Measurements from ENCODE around the gene TAS2R10.

DNA sequence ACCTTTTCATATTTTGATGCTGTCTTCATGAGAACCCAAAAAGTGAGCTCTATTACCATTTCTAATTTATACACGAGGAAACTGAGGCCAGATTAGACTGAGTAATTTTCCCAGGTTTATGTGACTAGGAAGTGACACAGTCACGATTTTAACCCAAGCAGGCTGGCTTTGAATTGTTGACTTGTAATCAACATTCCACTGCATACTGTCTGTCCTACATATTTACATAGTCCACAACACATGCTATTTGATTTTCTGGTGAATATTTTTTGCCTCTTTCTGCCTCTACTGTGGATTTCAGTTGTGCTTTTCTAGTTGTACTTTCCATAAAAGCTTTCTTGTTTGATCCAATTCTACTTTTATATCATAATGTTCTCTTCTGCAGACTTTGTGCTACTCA is 31.9 kb downstream of the TAS2R10 start:
- TF ChIP-seq, protein P1, sequence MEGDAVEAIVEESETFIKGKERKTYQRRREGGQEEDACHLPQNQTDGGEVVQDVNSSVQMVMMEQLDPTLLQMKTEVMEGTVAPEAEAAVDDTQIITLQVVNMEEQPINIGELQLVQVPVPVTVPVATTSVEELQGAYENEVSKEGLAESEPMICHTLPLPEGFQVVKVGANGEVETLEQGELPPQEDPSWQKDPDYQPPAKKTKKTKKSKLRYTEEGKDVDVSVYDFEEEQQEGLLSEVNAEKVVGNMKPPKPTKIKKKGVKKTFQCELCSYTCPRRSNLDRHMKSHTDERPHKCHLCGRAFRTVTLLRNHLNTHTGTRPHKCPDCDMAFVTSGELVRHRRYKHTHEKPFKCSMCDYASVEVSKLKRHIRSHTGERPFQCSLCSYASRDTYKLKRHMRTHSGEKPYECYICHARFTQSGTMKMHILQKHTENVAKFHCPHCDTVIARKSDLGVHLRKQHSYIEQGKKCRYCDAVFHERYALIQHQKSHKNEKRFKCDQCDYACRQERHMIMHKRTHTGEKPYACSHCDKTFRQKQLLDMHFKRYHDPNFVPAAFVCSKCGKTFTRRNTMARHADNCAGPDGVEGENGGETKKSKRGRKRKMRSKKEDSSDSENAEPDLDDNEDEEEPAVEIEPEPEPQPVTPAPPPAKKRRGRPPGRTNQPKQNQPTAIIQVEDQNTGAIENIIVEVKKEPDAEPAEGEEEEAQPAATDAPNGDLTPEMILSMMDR (conservative IDR thresholded peaks at IDR 0.05) = no peak
- TF ChIP-seq ZFX (IDR thresholded peaks at IDR 0.05) = no peak
